Measurements from ENCODE around the gene FBXO42.
A peak's percentile ranks its signal among the peaks of the same experiment; 100 is the strongest.

The FBXO42 gene

DNA sequence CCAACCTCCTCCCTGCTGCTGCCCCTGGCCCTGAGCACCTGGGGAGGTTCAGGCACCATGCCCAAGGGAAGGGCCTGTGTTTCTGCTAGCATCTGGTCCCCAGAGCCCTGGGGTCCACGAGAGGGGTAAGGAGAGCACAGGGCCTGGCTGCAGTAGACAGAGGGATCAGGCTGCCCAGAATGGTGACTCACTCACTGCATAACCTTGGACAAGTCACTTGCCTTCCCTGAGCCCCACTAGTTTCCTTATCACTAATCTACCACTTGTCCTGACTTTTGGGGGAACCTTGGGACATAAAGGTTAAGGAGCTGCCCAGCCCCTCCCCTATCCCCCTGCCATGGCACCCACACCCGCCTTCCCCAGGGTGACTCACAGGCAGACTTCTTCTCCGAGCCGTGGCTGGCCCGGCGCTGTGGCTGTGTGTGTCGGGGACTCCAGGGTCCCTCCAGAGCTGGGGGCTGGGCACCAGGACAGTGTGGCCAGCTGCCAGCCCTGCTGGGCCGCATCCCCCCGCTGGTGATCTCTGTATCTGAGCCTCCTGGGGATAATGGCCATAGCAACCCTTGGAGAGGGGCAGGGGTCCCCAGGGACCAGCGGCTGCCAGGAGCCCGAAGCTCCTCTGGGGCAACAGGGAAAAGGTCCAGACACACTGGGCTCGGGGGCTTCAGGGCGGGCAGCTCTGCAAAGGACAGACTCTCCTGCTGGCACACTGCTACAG, 143.9 kb downstream of the FBXO42 start:
- no peak overlapping the region for H3K4me3 ChIP-seq (ENCODE audit: low read depth, low read length)
- TF ChIP-seq, protein P1, sequence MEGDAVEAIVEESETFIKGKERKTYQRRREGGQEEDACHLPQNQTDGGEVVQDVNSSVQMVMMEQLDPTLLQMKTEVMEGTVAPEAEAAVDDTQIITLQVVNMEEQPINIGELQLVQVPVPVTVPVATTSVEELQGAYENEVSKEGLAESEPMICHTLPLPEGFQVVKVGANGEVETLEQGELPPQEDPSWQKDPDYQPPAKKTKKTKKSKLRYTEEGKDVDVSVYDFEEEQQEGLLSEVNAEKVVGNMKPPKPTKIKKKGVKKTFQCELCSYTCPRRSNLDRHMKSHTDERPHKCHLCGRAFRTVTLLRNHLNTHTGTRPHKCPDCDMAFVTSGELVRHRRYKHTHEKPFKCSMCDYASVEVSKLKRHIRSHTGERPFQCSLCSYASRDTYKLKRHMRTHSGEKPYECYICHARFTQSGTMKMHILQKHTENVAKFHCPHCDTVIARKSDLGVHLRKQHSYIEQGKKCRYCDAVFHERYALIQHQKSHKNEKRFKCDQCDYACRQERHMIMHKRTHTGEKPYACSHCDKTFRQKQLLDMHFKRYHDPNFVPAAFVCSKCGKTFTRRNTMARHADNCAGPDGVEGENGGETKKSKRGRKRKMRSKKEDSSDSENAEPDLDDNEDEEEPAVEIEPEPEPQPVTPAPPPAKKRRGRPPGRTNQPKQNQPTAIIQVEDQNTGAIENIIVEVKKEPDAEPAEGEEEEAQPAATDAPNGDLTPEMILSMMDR (IDR thresholded peaks at IDR 0.05; ENCODE audit: low read depth, low read length): no peak

DNA sequence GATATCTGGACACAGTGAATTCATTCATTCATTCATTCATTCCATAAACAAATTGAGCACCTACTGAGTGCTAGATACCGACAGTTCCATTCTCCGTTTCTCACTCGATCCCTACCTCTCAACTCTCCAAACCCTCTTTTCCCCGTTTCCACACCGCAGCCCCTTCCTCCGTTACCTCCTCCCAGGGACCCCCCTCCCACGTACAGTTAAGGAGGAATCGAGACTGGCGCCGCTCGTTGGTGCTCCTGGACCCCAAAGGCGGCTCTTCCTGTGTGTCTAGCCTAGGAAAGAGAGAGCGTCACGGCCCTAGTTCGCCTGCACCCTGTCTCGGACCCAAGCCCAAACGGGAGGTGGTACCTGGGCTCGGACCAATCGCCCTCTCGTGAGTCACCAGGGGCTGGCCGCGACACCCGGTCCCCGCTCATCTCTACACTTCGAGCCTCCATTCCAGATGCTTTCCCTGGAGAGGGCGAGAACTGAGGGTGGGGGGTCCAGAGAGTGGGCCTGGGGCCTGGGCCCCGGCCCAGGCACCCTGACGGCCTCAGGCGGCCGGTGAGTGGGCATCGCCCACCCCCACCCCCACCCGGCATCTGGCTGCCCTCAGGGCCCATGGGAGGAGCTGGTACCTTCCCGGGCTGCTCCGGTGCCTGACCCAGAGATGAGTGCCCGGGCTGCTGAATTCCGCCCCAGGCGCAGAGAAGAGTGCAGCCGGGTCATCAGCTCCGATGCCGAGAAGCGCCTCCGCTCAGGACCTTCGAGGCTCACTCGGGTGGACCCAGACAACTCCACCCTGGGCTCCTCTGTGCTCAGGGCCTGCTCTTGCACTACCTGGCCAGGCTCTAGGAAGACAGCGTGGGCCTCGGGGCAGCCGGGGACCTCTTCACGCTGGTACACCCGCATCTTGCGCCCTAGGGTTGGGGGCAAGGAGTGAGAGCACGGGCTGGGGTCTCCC, 144.7 kb downstream of the FBXO42 start:
- peak overlapping the region; percentile 59 for H3K4me3 ChIP-seq (ENCODE audit: low read depth, low read length)
- TF ChIP-seq, protein P1 (IDR thresholded peaks at IDR 0.05; ENCODE audit: low read depth, low read length): no peak

DNA sequence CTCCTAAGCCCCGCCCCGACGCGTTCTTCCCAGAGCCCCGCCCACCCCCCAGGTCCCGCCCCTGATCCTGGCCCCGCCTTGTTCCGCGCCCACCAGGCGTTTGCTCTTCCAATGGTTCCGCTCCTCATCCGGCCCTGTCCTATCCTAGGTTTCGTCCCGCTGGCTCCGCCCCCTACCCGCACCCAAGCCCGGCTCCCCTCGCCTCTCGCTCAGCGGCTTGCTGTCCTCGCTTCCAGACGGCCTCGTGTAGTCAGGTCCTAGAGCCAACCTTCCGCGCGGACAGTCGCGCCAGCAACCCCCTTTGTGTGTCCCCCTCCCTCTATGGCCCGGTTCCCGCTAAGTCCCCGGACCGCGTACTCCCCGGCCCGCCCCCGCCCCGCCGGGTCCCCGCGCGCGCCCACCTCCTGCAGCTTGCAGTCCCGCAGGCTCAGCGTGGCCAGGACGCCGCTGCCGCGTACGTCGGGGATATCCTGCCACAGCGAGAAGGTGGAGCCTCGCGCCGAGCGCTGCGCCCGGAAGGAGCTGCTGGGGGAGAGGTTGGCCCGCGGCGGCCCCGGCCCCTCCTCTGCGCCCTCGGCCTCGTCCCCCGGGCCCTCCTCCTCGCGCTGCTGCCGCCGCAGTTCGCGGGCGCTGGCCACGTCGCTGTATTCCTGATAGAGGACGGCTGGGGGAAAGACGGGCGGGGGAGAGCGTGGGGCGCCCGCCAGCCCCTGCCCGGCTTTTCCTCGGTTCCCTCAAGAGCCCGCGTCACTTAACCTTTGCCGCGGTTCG, 145.5 kb downstream of the FBXO42 start:
- peak overlapping the region; percentile 59 for H3K4me3 ChIP-seq (ENCODE audit: low read depth, low read length)
- TF ChIP-seq, protein P1 (IDR thresholded peaks at IDR 0.05; ENCODE audit: low read depth, low read length): no peak

- H3K4me3 ChIP-seq (ENCODE audit: low read depth, low read length): peak overlapping the region; percentile 55
- TF ChIP-seq, protein P1 (IDR thresholded peaks at IDR 0.05; ENCODE audit: low read depth, low read length): no peak
Observed at GRCh38 chr1:16205891-16206546, 146.3 kb downstream of the FBXO42 start.

DNA sequence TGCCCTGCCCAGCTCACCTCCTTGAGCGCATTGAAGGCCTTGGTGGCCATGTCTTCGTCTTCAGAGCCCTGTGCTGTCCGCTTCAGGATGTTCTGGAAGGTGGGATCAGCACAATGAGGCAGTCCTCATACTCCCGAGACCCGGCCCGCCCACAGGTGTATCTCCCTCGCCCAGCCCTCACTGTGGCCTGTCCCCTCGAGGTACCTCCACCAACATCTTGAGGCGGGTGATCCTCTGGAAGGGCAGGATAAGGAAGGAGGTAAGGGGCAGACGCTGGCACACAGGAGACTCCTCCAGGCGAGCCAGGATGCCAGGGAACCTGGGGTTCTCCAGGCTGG, 147.0 kb downstream of the FBXO42 start:
- no peak overlapping the region for H3K4me3 ChIP-seq (ENCODE audit: low read depth, low read length)
- TF ChIP-seq, protein P1 (IDR thresholded peaks at IDR 0.05; ENCODE audit: low read depth, low read length): no peak

GRCh38 chr1:16204634-16205333, 147.5 kb downstream of the FBXO42 start:
- no peak overlapping the region for H3K4me3 ChIP-seq (ENCODE audit: low read depth, low read length)
- TF ChIP-seq, protein P1 (IDR thresholded peaks at IDR 0.05; ENCODE audit: low read depth, low read length): no peak
